SK-N-MC (cell line): ENCODE measurements around the gene NINJ2.

Source experiments
- DNase-seq: peaks from one replicate; pipeline ENCODE4 v3.0.0-alpha.2; 2011; ENCODE audit warnings: low read depth, low spot score
- H3K27ac ChIP-seq: fragments of 200-600 bp; sonication (generic); 2 replicates; pipeline ENCODE4 v1.5.1; 2016; ENCODE audit warnings: mixed run types
- H3K36me3 ChIP-seq: fragments of 200-600 bp; sonication (generic); 2 replicates; pipeline ENCODE4 v1.6.1; 2017; ENCODE audit warnings: antibody characterized with exemption, low read length, mixed read lengths; ENCODE audit not compliant: insufficient read depth
- H3K4me3 ChIP-seq: fragments of 200-600 bp; sonication (generic); 2 replicates; pipeline ENCODE4 v1.5.1; 2016
- H3K9ac ChIP-seq: fragments of 200-600 bp; sonication (generic); 2 replicates; pipeline ENCODE4 v1.8.0; 2017; ENCODE audit warnings: mixed run types, mixed read lengths; ENCODE audit not compliant: insufficient read length
- H3K9me3 ChIP-seq: fragments of 200-600 bp; sonication (generic); 2 replicates; pipeline ENCODE4 v1.6.1; 2017; ENCODE audit warnings: low read depth, mild to moderate bottlenecking, antibody characterized with exemption, low read length, moderate library complexity, mixed read lengths
- EZH2 ChIP-seq: fragments of 200-600 bp; sonication (generic); IDR thresholded peaks from one replicate; pipeline ENCODE4 v1.6.1; 2017; ENCODE audit warnings: antibody characterized with exemption
- FOXP2 ChIP-seq: optimal IDR thresholded peaks from 2 replicates; pipeline ENCODE3; 2011; ENCODE audit warnings: mild to moderate bottlenecking, moderate library complexity; ENCODE audit not compliant: insufficient read depth; ENCODE audit errors: extremely low read length, control extremely low read depth
- POLR2AphosphoS5 ChIP-seq: IDR thresholded peaks from 2 replicates; pipeline ENCODE4 v1.6.1; 2012; ENCODE audit warnings: mild to moderate bottlenecking, low read depth, low read length, borderline replicate concordance

Gene NINJ2

DNA sequence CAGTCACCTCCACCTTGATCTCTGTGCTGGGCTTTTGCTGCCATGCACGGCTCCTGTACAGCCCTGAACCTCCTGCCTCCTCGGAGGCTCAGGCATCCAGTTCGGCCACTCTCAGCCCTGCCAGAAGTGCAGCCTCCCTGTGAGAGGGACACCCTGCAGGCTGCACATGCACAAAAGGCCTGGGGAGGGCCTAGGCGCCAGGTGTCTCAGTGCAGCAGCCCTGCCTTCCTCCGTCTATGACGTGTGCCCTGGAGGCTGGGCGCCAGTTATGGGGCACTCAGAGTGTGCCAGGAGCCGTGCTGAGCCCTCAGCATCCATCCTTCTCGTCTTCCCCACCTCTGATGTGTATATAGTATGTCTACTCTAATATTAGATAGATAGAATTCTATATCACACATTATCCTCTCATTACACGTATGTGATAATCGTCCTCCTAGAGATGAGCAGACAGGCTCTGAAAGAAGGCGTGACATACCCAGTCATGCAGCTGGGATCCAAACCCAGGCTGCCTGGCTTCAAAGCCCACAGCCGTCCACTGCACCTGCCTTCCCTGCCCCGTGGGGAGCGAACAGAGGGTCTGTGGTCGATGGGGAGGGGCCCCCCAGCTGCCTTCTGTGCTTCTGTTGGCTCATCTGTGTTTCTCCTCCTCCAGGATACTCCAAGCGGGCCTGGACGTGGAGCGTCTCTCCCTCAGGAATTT, 102.4 kb downstream of the NINJ2 start:
- Histone ChIP-seq H3K27ac (no peak overlapping the region), H3K36me3 (no peaks in the 10 kb centered on the region), H3K4me3 (no peak overlapping the region), H3K9me3 (no peaks in the 10 kb centered on the region), H3K9ac (no peak overlapping the region)
- DNase-seq = no peak
- no peak for TF ChIP-seq FOXP2
- no peak for TF ChIP-seq EZH2
- TF ChIP-seq POLR2AphosphoS5 = no peak

DNA sequence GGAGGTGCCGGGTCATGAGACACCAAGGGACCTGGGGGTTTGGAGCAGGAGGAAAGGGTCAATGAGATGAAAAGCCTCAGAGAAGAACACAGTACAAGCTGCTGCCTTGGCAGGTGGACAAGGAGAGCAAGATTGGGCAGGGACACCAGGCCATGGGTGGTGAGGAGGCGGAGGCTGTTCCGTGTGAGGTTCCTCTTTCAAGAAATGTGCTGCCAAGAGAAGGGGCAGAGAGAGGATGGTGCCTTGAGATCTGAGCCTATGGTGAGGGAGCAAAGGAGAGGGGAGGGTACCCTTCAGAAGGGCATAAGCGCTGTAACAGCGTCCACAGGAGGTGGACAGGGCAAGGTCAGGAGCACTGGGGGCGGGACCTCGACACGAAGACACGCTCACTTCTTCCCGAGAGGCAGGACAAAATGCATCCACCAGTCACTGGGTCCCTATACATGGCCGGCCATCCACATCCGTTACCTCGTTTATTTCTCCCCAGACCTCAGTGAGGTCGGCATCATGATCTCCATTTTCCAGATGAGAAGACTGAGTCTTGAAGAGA, 103.3 kb downstream of the NINJ2 start:
- TF ChIP-seq EZH2 (no peak), POLR2AphosphoS5 (no peak), FOXP2 (no peak)
- DNase-seq = no peak
- Histone ChIP-seq H3K9me3 (no peaks in the 10 kb centered on the region), H3K36me3 (no peaks in the 10 kb centered on the region), H3K9ac (no peak overlapping the region), H3K4me3 (no peak overlapping the region), H3K27ac (no peak overlapping the region)

DNA sequence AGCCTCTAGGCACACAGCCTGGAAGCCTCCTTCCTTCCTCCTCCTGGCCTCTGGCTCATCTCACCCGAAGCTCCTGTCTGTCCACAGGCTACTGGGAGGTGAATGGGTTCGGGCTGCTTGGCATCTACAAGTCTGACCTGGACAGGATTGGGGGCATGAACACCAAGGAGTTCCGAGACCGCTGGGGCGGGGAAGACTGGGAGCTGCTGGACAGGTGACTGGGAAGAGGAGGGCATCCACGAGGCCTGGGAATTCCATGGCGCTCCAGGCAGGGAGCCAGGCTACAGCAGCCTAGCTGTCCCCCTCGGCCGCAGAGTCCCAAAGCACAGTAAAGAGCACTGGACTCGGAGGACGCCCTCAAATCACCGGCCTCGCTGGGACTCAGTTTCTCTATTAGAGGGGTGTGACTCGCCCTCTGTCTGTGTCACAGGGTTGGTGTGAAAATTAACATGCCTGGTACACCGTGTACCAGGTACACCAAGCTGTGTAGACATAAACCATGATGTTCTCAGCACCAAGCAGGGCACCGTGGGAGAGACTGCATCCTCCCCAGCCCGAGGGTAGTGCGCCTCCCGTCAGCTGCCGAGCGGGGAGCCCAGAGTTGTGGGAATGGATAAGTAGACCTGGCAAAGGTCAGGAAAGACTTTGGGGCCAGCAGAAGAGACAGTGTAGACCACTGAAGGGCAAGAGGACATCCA, 103.9 kb downstream of the NINJ2 start:
- Histone ChIP-seq H3K4me3 (no peak overlapping the region), H3K9me3 (no peaks in the 10 kb centered on the region), H3K27ac (no peak overlapping the region), H3K36me3 (no peaks in the 10 kb centered on the region), H3K9ac (no peak overlapping the region)
- DNase-seq = no peak
- TF ChIP-seq POLR2AphosphoS5 (no peak), EZH2 (no peak), FOXP2 (no peak)

DNA sequence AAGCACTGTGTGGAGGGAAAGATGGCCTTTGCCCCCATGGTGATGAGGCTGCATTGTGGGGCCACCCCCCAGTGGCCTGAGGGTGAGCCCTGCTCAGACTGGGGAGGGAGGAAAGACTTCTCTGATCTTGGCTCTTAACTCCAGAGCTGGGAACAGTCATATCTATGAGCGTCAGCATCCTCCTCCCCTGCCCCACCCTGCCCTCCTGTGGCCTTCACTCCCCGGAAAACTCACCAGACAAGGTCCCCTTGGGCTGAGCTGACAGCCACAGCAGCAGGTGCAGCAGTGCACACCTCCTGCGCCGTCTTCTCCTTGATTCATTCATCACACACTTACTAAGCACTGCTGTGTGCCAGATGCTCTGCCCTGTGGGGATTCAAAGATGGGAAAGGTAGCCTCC, 104.7 kb downstream of the NINJ2 start:
- H3K4me3 ChIP-seq = no peak overlapping the region
- DNase-seq = no peak
- H3K9me3 ChIP-seq = no peaks in the 10 kb centered on the region
- H3K9ac ChIP-seq = no peak overlapping the region
- H3K27ac ChIP-seq = no peak overlapping the region
- no peak for TF ChIP-seq EZH2
- TF ChIP-seq FOXP2 = no peak
- no peak for TF ChIP-seq POLR2AphosphoS5
- H3K36me3 ChIP-seq = no peaks in the 10 kb centered on the region

DNA sequence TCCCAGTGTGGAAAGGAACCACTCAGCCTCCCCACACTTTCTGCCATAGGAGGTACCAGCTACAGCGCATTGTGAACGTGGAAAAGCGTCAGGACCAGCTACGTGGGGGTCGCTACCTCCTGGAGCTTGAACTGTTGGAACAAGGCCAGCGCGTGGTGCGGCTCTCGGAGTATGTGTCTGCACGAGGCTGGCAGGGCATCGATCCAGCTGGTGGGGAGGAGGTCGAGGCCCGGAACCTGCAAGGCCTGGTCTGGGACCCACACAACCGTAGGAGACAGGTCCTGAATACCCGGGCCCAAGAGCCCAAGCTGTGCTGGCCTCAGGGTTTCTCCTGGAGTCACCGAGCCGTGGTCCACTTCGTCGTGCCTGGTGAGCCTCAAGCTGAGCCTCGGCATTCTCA, 106.7 kb downstream of the NINJ2 start:
- Histone ChIP-seq H3K36me3 (no peaks in the 10 kb centered on the region), H3K27ac (no peak overlapping the region), H3K9ac (no peak overlapping the region), H3K9me3 (no peaks in the 10 kb centered on the region), H3K4me3 (no peak overlapping the region)
- TF ChIP-seq EZH2 = no peak
- no peak for TF ChIP-seq FOXP2
- no peak for TF ChIP-seq POLR2AphosphoS5
- DNase-seq = no peak

DNA sequence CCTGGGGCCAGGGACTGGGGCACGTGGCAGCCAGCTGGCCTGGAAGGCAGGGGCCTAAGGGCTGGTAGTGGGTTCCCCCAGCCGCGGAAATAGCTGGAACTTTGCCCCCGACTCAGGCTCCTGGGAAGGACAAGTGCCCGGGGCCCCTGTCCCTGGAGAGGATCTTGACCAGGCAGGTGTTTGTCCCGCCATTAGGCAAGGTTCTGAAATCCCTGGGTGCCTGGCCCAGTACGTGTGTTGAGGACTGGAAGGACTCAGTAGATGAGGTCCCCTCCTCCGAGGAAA, 109.3 kb downstream of the NINJ2 start:
- no peaks in the 10 kb centered on the region for H3K9me3 ChIP-seq
- TF ChIP-seq EZH2 (no peak), POLR2AphosphoS5 (no peak), FOXP2 (no peak)
- no peaks in the 10 kb centered on the region for H3K36me3 ChIP-seq
- no peak overlapping the region for H3K9ac ChIP-seq
- no peak for DNase-seq
- no peak overlapping the region for H3K27ac ChIP-seq
- H3K4me3 ChIP-seq = no peak overlapping the region

DNA sequence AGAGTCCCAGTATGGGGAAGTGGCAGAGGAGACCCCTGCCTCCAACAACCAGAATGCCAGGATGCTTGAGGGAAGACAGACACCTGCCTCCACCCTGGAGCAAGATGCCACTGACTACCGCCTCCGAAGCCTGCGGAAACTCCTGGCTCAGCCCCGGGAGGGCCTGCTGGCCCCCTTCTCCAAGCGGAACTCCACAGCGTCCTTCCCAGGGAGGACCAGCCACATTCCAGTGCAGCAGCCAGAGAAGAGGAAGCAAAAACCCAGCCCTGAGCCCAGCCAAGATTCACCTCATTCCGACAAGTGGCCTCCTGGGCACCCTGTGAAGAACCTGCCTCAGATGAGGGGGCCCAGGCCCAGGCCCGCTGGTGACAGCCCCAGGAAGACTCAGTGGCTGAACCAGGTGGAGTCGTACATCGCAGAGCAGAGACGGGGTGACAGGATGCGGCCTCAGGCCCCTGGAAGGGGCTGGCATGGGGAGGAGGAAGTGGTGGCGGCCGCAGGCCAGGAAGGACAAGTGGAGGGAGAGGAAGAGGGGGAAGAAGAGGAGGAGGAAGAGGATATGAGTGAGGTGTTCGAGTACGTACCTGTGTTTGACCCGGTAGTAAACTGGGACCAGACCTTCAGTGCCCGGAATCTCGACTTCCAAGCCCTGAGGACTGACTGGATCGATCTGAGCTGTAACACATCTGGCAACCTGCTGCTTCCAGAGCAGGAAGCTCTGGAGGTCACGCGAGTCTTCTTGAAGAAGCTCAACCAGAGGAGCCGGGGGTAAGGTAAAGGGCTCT, 109.8 kb downstream of the NINJ2 start:
- TF ChIP-seq POLR2AphosphoS5 (no peak), FOXP2 (no peak), EZH2 (no peak)
- DNase-seq = no peak
- Histone ChIP-seq H3K27ac (no peak overlapping the region), H3K9ac (no peak overlapping the region), H3K9me3 (no peaks in the 10 kb centered on the region), H3K4me3 (no peak overlapping the region), H3K36me3 (no peaks in the 10 kb centered on the region)

DNA sequence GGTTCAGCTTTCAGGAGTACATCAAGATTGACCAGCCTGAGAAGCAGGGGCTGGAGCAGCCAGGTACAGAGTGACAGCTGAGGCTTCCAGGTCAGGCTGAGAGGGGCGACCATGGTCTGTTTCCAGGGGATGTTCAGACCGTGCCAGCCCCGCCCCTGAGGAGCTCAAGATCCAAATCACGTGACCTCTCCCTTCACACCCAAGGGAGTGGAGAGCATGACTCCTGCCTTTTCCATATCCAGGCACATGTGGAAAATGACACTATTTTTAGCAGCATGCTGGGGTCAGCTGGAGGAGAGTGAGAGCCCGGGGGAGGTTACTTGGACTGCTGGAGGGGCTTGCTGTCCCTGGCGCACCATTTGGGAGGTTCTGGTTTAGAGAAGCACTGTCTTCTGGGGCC, 110.8 kb downstream of the NINJ2 start:
- TF ChIP-seq EZH2 (no peak), POLR2AphosphoS5 (no peak), FOXP2 (no peak)
- no peaks in the 10 kb centered on the region for H3K36me3 ChIP-seq
- H3K9ac ChIP-seq = no peak overlapping the region
- no peak overlapping the region for H3K27ac ChIP-seq
- H3K4me3 ChIP-seq = no peak overlapping the region
- H3K9me3 ChIP-seq = no peaks in the 10 kb centered on the region
- DNase-seq = no peak
